Spleen (tissue), 7 donors: ENCODE data around the gene CATSPER2.
"Not testable (repeated sequence)": the region's sequence is repeated elsewhere in the genome, so short reads cannot be mapped to it uniquely, and the experiment has no call there.

Experiments used
- CTCF ChIP-seq, 11 experiments: fragments of 200-600 bp in 7 of 11; fragments of 450-650 bp in 4 of 11; sonication (generic) in 4 of 11; IDR thresholded peaks in 8 of 11; conservative IDR thresholded peaks in 3 of 11; 1 replicate in 7 of 11; 2 replicates in 4 of 11; pipeline versions ENCODE4 v1.4.0 to v1.8.0; 2016 to 2021; ENCODE audit warnings: antibody characterized with exemption in 11 of 11, inconsistent platforms in 4 of 11, mild to moderate bottlenecking in 1 of 11
- POLR2A ChIP-seq, 3 donors: fragments of 450-650 bp; IDR thresholded peaks; one replicate each; pipeline ENCODE4 v1.5.1; 2017; ENCODE audit warnings: antibody characterized with exemption in 3 of 3, mild to moderate bottlenecking in 1 of 3
- POLR2AphosphoS5 ChIP-seq, 3 donors: sonication (generic); formaldehyde crosslinking; IDR thresholded peaks; one replicate each; pipeline ENCODE4 v1.5.1; 2017; ENCODE audit warnings: antibody characterized with exemption in 3 of 3
- donor health status: DM: no; HTN: no; CAD: no; lungs with moderate emphysema.
- donor health status: DM: no; HTN: no; CAD: no.
- donor health status: DM: no; HTN: no; CAD: no.

- not testable (repeated sequence) for TF ChIP-seq CTCF (IDR thresholded peaks at IDR 0.05 in 8 of 11, conservative IDR thresholded peaks at IDR 0.05 in 3 of 11); POLR2A (IDR thresholded peaks at IDR 0.05); POLR2AphosphoS5 (IDR thresholded peaks at IDR 0.05)
Observed at GRCh38 chr15:43662293-43662692, 13.6 kb upstream of the CATSPER2 start.
